ENCODE results near the gene GCLC.

The GCLC gene

DNA sequence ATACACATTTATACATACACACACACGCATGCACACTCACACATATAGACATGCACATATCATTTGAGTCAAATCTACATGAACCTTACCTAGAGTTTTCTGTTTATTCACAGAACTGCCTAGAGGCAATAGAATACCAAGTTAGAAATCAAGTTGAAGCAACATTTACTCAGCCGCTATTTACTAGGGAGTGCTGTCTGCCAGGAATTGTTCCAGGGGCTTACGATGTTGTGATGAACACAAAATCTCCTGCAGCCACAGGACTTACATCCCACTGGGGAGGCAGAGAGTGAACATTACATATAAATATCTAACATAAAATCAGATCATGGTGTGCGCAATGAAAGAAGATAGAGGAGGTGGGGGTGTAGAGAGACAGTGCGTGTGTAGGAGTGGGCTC, 80.4 kb downstream of the GCLC start:
- intact Hi-C loops (cut with DNase I): no loop called here
- no peak for DNase-seq

DNA sequence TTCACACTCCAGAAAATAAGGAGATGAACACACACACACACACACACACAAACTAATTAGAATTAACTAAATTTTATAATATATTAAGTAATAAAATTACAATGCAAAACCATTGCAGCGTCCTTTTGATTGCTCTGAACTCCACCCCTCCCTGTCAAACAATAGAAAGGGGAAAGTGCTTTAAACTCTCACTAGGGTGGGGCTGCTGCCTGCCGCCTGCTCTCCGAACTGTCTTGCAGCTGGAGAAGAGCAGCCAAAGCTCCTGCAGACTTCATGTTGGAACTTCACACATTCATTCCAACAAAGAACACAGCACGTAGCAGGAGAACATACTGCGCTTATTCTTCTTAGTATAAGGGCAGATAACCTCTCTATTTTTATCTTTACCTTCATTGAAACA, 83.2 kb downstream of the GCLC start:
- DNase-seq: no peak

DNA sequence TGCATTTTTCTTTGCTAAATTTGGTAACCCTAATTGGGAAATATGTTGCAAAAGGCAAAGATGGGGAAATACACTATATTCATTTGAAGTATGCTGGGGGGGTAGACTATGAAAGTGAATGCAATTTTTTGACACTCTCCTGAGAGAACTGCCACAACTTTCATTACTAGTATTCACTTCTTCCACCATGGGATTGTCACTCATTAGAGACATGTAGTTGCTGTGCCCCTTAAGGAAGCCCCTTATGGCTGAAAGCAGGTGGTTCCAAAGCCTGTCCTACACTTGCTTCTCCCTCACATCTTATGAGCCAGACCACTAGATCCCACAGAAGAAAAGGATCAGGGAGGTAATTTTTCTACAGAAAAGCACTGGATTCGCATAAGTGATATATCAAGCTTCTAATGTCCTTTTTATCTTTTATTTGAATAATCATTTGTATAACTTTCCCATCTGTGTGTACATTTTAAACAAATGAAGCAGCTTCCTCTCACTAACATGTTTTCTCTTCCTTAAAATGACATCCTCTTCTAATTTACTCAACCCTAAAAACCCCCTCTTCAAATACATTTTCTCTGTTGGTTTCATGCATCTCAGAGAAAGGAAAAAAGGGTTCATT, 83.8 kb downstream of the GCLC start:
- intact Hi-C loops (cut with DNase I): no loop called here
- no peak for DNase-seq

More for the DNA sequence above, 83.2 kb downstream of the GCLC start:
- intact Hi-C loops (cut with DNase I): no loop called here

DNA sequence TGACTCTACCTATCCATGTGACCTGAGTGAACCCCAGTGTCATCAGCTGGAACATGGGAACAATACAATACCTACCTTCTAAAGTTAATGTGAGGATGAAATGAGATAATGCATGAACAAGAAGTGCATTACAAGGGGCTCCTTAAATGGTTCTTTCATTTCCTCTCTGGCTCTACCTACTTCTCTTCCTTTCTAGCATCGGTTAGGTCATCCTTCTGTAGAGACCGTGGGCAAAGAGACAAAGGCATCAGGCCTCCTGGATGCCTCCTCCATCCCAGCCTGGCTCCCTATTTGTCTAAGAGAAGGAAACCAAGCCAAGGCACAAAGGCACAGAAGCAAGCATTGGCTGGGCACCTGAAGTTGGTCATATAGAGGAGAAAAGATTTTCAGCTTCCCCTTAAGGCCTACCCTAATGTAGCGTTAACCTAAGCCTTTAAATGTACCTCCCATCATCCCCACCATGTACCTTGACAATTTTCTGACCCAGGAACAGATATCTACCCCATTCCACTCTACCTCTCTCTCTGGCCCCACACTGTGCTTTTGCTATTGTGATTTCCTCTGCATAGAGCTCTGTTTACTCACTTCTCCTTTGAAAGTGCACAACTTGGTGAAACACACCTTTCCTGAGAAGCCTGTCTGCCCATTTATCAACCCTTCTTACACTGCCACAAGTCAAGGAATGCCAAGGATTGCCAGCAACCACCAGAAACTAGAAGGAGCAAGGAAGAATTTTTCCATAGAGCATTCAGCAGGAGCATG, 86.6 kb downstream of the GCLC start:
- no peak for DNase-seq
- intact Hi-C loops (cut with DNase I): no loop called here

DNA sequence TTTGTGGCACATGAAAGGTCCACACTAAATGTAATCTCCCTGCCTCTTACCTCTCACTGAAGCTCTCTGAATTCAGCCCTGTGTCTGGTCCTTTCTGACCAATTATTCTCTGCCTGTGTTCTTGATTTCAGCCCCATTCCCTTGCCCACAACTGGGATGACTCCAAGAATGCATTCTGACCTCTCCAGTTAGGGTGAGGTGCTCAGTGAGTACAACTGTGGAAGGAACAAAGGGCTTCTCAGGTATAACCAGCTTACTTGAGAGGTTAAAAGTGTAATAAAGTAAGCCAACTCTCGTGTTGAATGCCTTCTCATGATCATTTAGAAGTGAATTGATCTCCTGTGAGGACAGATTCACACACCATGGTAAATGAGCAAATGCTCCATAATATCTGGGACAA, 88.1 kb downstream of the GCLC start:
- intact Hi-C loops (cut with DNase I): no loop called here
- DNase-seq: no peak

DNA sequence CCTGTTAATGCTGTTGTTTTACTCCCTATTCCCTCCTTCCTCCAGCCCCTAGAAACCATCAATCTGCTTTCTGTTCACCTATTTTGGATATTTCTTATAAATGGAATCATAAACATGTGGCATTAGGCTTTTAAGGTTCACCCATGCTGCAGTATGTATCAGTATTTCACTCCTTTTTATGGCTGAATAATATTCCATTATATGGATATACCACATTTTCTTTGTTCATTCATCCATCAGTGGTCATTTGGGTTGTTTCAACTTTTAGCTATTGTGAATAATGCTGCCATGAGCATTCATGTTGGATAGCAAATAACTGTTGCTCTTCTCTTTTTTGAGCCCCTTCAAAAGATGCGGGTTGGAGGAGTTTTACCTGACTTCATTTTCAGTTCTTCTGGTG, 89.2 kb downstream of the GCLC start:
- no peak for DNase-seq
- intact Hi-C loops (cut with DNase I): no loop called here

DNA sequence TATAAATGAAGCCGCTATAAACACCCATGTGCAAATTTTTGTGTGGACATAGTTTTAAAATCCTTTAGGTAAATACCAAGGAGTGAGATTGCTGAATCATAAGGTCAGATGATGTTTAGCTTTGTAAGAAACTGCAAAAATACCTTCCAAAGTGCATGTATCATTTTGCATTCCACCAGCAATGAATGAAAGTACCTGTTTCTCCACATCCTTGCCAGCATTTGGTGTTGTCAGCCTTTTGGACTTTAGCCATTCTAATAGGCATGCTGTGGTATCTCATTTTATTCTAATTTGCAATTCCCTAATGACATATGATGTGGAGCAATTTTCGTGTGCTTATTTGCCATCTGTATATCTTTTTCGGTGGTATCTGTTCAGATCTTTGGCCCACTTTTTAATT, 93.7 kb downstream of the GCLC start:
- no peak for DNase-seq
- intact Hi-C loops (cut with DNase I): no loop called here

DNA sequence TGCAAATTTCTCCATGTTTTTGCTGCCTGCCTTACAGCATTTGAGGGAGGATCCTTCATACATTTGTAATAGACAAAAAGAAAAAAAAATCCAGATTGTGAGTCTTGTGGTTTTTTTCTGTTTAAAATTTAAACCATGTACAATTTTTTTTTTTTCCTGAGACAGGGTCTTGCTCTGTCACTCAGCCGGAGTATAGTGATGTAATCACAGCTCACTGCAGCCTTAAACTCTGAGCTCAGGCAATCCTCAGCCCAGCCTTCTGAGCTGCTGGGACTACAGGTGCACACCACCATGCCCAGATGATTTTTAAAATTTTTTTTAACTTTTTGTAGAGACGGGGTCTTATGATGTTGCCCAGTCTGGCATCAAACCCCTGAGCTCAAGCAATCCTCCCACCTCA, 97.0 kb downstream of the GCLC start:
- intact Hi-C loops (cut with DNase I): no loop called here
- DNase-seq: no peak
